HepG2 (cell line): ENCODE results near the gene SYT7.

ENCODE experiments used
- CREB1 ChIP-seq, 2 experiments: fragments of 450-650 bp in 1 of 2; IDR thresholded peaks; 2 replicates each; pipeline ENCODE4 v1.6.1; 2016 to 2017; ENCODE audit warnings: control low read depth in 1 of 2, mild to moderate bottlenecking in 1 of 2, missing compliant biosample characterization in 1 of 2, missing genetic modification characterization in 1 of 2
- PHB2 ChIP-seq: fragments of 450-650 bp; IDR thresholded peaks from 2 replicates; pipeline ENCODE4 v1.6.1; 2018; ENCODE audit not compliant: partially characterized antibody
- ZNF263 ChIP-seq: sonication (generic); formaldehyde crosslinking; IDR thresholded peaks from 2 replicates; pipeline ENCODE4 v1.4.0; 2020; ENCODE audit warnings: missing genetic modification reagents
- ZNF737 ChIP-seq: sonication (generic); formaldehyde crosslinking; IDR thresholded peaks from 2 replicates; pipeline ENCODE4 v1.5.0; 2020; ENCODE audit warnings: missing genetic modification reagents, mild to moderate bottlenecking, borderline replicate concordance
- TF ChIP-seq, protein P1 (sequence below), 2 experiments: sonication (generic) in 1 of 2; formaldehyde crosslinking in 1 of 2; IDR thresholded peaks; 2 replicates each; pipeline versions ENCODE4 v1.5.1 to v1.6.1; 2011 to 2020; ENCODE audit warnings: borderline replicate concordance in 1 of 2, low read depth in 1 of 2, low read length in 1 of 2, mild to moderate bottlenecking in 1 of 2, missing genetic modification reagents in 1 of 2, moderate library complexity in 1 of 2

DNA sequence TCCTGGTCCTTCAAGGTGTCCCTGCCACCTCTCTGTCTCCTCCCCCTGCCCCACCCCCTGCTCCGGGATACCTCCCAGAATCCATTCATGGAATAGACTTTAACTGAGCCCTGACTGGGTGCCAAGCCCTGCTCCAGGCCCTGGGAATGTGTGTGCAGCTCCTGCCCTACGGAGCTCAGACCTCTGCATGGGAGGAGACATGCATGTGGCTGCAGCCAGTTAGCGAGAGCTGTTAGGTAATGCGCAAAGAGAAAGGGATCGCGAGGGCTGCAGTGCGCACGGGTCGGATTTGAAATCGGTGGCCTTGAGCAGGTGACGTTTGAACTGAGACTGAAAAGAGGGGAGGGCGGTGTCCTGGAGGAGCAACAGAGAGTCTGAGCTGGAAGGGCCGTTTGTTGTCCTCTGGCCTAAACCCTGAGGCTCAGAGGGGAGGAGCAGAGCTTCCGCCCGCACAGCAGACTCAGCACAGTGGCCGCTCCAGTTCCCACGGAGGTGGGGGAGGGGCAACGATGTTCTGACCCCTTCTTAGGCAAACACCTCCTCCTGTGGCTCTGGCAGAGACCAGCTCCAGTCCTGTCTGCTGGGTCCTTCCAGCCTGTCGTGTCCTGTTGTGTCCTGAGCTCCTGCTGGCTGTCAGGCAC lies 92.1 kb downstream of the SYT7 start:
- TF ChIP-seq, protein P1, sequence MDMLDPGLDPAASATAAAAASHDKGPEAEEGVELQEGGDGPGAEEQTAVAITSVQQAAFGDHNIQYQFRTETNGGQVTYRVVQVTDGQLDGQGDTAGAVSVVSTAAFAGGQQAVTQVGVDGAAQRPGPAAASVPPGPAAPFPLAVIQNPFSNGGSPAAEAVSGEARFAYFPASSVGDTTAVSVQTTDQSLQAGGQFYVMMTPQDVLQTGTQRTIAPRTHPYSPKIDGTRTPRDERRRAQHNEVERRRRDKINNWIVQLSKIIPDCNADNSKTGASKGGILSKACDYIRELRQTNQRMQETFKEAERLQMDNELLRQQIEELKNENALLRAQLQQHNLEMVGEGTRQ (IDR thresholded peaks at IDR 0.05; ENCODE audit: low read depth, low read length) = no peak
- TF ChIP-seq, protein P1 (CRISPR knock-in tag; IDR thresholded peaks at IDR 0.05; ENCODE audit: borderline replicate concordance) = no peak
- TF ChIP-seq CREB1 (IDR thresholded peaks at IDR 0.05) = no peak
- TF ChIP-seq CREB1 (CRISPR knock-in tag; IDR thresholded peaks at IDR 0.05) = peak; percentile 35; the same call in 1 of the 2 replicates
- peak; percentile 87 for TF ChIP-seq ZNF263 (CRISPR knock-in tag)
- TF ChIP-seq ZNF737 (CRISPR knock-in tag) = no peak
- no peak for TF ChIP-seq PHB2
